ENCODE measurements around the gene WDR4.

GRCh38 chr21:42827588-42827987 lies 51.8 kb downstream of the WDR4 start:
- TF ChIP-seq CTCF (conservative IDR thresholded peaks at IDR 0.05; ENCODE audit: low read depth, low read length) (no peak), EZH2phosphoT487 (IDR thresholded peaks at IDR 0.05; ENCODE audit: borderline replicate concordance, low read length) (no peak)

Measured in PC-3 (cell line).